Tibial nerve (tissue), 4 donors: ENCODE measurements around the gene KIAA1614. TPM values are rescaled to one million over a fixed set of nuclear protein-coding genes. Genes with fewer than 3 reads are reported as not detected.

ENCODE experiments used
- DNase-seq, 2 donors: peaks; one replicate each; pipeline ENCODE4 v3.0.0-alpha.2; 2019; ENCODE audit warnings: low spot score in 2 of 2
- H3K27ac ChIP-seq, 4 donors: fragments of 200-600 bp; sonication (generic) in 3 of 4; one replicate each; pipeline ENCODE4 v1.5.1; 2017 to 2019; ENCODE audit warnings: mild to moderate bottlenecking in 1 of 4
- H3K27me3 ChIP-seq, 2 donors: fragments of 200-600 bp; sonication (generic) in 1 of 2; one replicate each; pipeline versions ENCODE4 v1.5.1 to v1.6.0; 2017 to 2019
- H3K36me3 ChIP-seq, 3 donors: fragments of 200-600 bp; sonication (generic); one replicate each; pipeline ENCODE4 v1.5.1; 2018 to 2019
- H3K4me1 ChIP-seq, 4 donors: fragments of 200-600 bp; sonication (generic) in 3 of 4; one replicate each; pipeline ENCODE4 v1.5.1; 2017 to 2019
- H3K4me3 ChIP-seq, 4 donors: fragments of 200-600 bp; sonication (generic) in 3 of 4; one replicate each; pipeline ENCODE4 v1.5.1; 2017 to 2019; ENCODE audit warnings: mild to moderate bottlenecking in 1 of 4, moderate library complexity in 1 of 4
- H3K9me3 ChIP-seq, 4 donors: fragments of 200-600 bp; sonication (generic) in 3 of 4; one replicate each; pipeline ENCODE4 v1.5.1; 2017 to 2019
- EP300 ChIP-seq, 2 donors: sonication (generic); formaldehyde crosslinking; IDR thresholded peaks; one replicate each; pipeline ENCODE4 v1.6.1; 2017; ENCODE audit warnings: antibody characterized with exemption in 2 of 2, mild to moderate bottlenecking in 1 of 2
- POLR2A ChIP-seq, 2 donors: fragments of 450-650 bp; IDR thresholded peaks; one replicate each; pipeline ENCODE4 v1.6.1; 2017; ENCODE audit warnings: antibody characterized with exemption in 2 of 2, mild to moderate bottlenecking in 2 of 2, moderate library complexity in 2 of 2
- WGBS, 2 donors: methylation state at CpG; one replicate each; pipeline ENCODE4 v1.1.5; 2018; 5-methylcytosine and 5-hydroxymethylcytosine counted together
- total RNA-seq, 4 donors: library from RNA; depleted of rRNA; stranded (reverse); fragments of >200 nt; gene quantifications; one replicate each; pipeline ENCODE4 v1.1.0, GENCODE V29; 2016
- TF ChIP-seq, protein P1 (sequence below), 5 experiments: fragments of 200-600 bp in 3 of 5; fragments of 450-650 bp in 2 of 5; sonication (generic) in 3 of 5; IDR thresholded peaks; one replicate each; pipeline ENCODE4 v1.5.1; 2016 to 2019; ENCODE audit warnings: antibody characterized with exemption in 5 of 5, mild to moderate bottlenecking in 3 of 5, moderate library complexity in 2 of 5

The KIAA1614 gene
- total RNA-seq, 4 donors from 2014 or later, result 14.9 to 22.6 (median 19.1) TPM

DNA sequence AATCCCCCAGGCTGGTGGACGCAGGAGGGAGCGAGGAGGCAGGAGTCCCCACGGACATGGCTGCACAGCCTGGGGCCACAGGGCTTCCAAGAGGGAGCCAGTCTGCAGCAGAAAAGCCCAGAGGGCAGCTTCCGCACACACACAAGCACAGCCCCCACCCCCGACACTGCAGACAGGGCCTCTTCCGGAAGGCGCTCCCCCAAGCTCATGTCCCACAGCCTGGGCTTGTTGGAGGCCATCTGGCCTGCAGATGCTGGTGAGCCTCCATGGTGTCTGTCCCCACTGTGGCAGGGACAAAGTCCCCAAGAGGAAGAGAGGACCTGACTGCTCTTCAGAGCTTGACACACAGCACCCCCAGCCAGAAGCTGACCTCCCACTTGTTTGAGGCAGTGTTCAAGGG, 13.4 kb upstream of the KIAA1614 start:
- H3K27ac ChIP-seq, result no peak overlapping the region
- H3K4me1 ChIP-seq, result no peaks in the 10 kb centered on the region
- no peak overlapping the region for H3K4me3 ChIP-seq
- no peak for DNase-seq
- no peaks in the 10 kb centered on the region for H3K27me3 ChIP-seq
- no peaks in the 10 kb centered on the region for H3K9me3 ChIP-seq
- TF ChIP-seq, protein P1, sequence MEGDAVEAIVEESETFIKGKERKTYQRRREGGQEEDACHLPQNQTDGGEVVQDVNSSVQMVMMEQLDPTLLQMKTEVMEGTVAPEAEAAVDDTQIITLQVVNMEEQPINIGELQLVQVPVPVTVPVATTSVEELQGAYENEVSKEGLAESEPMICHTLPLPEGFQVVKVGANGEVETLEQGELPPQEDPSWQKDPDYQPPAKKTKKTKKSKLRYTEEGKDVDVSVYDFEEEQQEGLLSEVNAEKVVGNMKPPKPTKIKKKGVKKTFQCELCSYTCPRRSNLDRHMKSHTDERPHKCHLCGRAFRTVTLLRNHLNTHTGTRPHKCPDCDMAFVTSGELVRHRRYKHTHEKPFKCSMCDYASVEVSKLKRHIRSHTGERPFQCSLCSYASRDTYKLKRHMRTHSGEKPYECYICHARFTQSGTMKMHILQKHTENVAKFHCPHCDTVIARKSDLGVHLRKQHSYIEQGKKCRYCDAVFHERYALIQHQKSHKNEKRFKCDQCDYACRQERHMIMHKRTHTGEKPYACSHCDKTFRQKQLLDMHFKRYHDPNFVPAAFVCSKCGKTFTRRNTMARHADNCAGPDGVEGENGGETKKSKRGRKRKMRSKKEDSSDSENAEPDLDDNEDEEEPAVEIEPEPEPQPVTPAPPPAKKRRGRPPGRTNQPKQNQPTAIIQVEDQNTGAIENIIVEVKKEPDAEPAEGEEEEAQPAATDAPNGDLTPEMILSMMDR (IDR thresholded peaks at IDR 0.05), result no peak
- no peak for TF ChIP-seq EP300 (IDR thresholded peaks at IDR 0.05)
- TF ChIP-seq POLR2A (IDR thresholded peaks at IDR 0.05), result no peak
- peaks cover 0 to 4% (median 0%) of the 10 kb centered on the region in 3 donors for H3K36me3 ChIP-seq
- WGBS, 2 donors, result 70 to 86% methylated on average over 7 of the region's 7 CpGs

DNA sequence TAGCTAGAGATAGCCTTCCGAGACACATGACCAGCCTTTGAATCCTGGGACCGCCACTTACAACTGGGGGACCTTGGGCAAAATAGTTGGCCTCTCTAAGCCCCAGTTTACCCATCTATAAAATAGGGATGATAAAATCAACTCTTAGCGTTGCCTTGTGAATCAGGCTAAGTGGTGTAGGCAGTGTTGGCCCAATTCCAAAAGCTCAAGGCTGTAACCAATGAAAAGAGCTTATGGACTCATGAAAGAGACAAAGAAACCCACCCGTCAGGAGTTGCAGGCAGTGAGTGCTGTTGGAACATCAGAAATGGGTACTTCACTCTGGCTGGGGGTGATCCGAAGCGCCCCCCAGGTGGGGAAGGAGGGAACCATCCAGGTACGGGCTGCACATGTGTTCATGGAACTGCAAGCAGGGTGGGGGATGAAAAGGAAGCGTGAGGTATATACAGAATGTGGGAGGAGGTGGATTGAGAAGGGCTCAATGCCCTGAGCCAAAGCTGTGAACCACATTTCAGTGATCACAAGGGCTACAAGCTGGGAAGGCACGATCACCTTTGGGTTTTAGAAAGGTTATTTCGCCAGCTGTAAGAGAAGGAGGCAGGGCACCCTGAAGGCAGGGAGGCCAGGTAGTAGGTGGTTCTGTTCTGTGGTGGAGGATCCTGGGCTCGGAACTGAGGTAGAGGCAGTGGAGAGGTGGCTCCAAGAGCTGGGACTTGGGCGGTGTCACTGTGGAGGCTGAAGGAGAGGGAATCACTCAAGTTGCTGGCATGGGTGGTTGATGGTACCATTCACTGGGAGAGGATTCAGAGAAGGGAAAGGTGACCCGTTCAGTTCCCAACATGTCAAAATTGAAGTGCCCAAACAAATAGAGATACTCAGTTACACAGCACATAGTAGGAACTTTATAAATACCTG, 11.4 kb upstream of the KIAA1614 start:
- Histone ChIP-seq H3K4me3 (no peak overlapping the region), H3K27ac (no peak overlapping the region), H3K4me1 (no peaks in the 10 kb centered on the region), H3K27me3 (no peaks in the 10 kb centered on the region), H3K36me3 (no peaks in the 10 kb centered on the region), H3K9me3 (no peaks in the 10 kb centered on the region)
- WGBS, 2 donors, result 80 to 85% methylated on average over 13 of the region's 13 CpGs
- TF ChIP-seq POLR2A (IDR thresholded peaks at IDR 0.05) (no peak), EP300 (IDR thresholded peaks at IDR 0.05) (no peak)
- TF ChIP-seq, protein P1 (IDR thresholded peaks at IDR 0.05), result no peak
- no peak for DNase-seq

DNA sequence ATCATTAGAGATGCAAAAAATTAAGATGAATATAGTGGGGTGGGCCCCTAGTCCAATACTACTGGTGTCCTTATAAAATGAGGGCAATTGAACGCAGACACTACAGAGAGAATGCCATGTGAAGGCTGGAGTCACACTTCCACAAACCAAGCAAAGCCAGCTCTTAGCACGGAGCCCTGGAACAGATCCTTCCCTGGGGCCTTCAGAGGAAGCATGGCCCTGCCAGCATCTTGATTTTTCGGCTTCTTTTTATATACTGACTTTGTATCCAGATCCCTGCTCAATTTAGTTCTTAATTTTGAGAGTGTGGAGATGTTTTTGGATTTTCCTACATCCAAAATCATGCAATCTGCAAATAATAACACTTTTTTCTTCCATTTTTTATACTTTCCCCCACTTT, 10.2 kb upstream of the KIAA1614 start:
- DNase-seq, result no peak
- WGBS, 2 donors, result 62 to 66% methylated on average over 3 of the region's 3 CpGs
- Histone ChIP-seq H3K36me3 (no peaks in the 10 kb centered on the region), H3K4me1 (no peaks in the 10 kb centered on the region), H3K27ac (no peak overlapping the region), H3K9me3 (no peaks in the 10 kb centered on the region), H3K4me3 (no peak overlapping the region), H3K27me3 (no peaks in the 10 kb centered on the region)
- TF ChIP-seq, protein P1 (IDR thresholded peaks at IDR 0.05), result no peak
- TF ChIP-seq POLR2A (IDR thresholded peaks at IDR 0.05) (no peak), EP300 (IDR thresholded peaks at IDR 0.05) (no peak)

DNA sequence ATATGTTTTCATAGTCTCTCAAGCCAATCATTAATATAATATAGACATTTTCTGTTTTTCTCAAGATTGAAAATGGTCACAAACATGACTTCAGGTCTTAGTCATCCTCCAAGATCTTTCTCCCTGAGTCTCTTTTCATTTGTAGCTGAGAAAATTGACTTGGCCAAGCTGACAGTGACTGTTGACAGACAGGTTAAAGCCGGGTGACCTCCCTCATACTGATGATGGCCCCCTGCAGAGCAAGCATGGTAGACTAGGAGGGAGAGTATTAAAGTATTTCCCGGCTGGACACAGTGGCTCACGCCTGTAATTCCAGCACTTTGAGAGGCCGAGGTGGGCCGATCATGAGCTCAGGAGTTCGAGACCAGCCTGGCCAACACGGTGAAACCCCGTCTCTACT, 6.8 kb upstream of the KIAA1614 start:
- peaks cover 0 to 11% (median 2%) of the 10 kb centered on the region in 4 donors for H3K4me1 ChIP-seq
- no peaks in the 10 kb centered on the region for H3K36me3 ChIP-seq
- no peak overlapping the region for H3K4me3 ChIP-seq
- H3K27ac ChIP-seq, result no peak overlapping the region
- H3K9me3 ChIP-seq, result no peaks in the 10 kb centered on the region
- WGBS, 2 donors, result 83 to 87% methylated on average over 8 of the region's 8 CpGs
- DNase-seq, result no peak
- TF ChIP-seq EP300 (IDR thresholded peaks at IDR 0.05) (no peak), POLR2A (IDR thresholded peaks at IDR 0.05) (no peak)
- TF ChIP-seq, protein P1 (IDR thresholded peaks at IDR 0.05), result no peak
- H3K27me3 ChIP-seq, result no peaks in the 10 kb centered on the region

DNA sequence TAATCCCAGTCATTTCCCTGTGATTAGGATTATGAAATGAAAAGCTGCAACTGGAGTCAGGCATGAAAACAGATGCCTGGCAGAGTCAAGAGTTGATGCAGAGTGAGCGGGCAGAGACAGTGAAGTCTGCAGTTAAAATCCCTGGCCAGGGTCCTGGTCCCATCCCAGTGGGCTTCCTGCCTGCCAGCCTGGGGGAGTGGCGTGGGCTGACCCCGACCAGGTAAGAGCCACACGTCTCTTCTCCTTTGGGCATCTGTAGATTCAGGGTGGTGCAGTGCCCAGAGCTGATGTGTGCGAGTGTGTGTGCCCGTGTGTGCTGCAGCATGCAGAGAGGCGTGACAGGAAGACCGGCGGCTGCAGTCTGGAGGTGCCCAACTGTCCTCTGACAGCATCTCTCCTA, 6.2 kb upstream of the KIAA1614 start:
- Histone ChIP-seq H3K27me3 (no peaks in the 10 kb centered on the region), H3K27ac (no peak overlapping the region), H3K9me3 (no peaks in the 10 kb centered on the region), H3K36me3 (no peaks in the 10 kb centered on the region), H3K4me1 (peaks cover 0 to 16% (median 4%) of the 10 kb centered on the region in 4 donors), H3K4me3 (no peak overlapping the region)
- 89 to 94% methylated on average over 9 of the region's 9 CpGs for WGBS, 2 donors
- TF ChIP-seq, protein P1 (IDR thresholded peaks at IDR 0.05), result no peak
- TF ChIP-seq POLR2A (IDR thresholded peaks at IDR 0.05) (no peak), EP300 (IDR thresholded peaks at IDR 0.05) (no peak)
- no peak for DNase-seq
